SU-DHL-6 (cell line): Measurements from ENCODE around the gene DCXR.

Source experiments
- H2AFZ ChIP-seq: fragments of 200-600 bp; sonication (generic); 2 replicates; pipeline ENCODE4 v1.6.1; 2014; ENCODE audit warnings: low read depth, mild to moderate bottlenecking, moderate library complexity, mixed read lengths, antibody characterized with exemption, low read length; ENCODE audit not compliant: severe bottlenecking
- H3F3A ChIP-seq: fragments of 200-600 bp; shearing (Covaris generic); 2 replicates; pipeline ENCODE4 v1.6.0; 2016; ENCODE audit warnings: antibody characterized with exemption, mild to moderate bottlenecking; ENCODE audit not compliant: insufficient read depth
- H3K27ac ChIP-seq: fragments of 200-600 bp; sonication (generic); 2 replicates; pipeline ENCODE4 v1.5.1; 2016; ENCODE audit warnings: low read depth, mild to moderate bottlenecking, low read length, moderate library complexity, mixed read lengths
- H3K27me3 ChIP-seq: fragments of 200-600 bp; sonication (generic), shearing (Covaris generic); 2 replicates; pipeline ENCODE4 v1.6.0; 2014; ENCODE audit warnings: mild to moderate bottlenecking, low read length
- H3K36me3 ChIP-seq: fragments of 200-600 bp; sonication (generic); 2 replicates; pipeline ENCODE4 v1.6.1; 2014; ENCODE audit warnings: mild to moderate bottlenecking, low read length, mixed read lengths
- H3K4me2 ChIP-seq: fragments of 300-600, 200-600 bp; shearing (Covaris generic), sonication (generic); 2 replicates; pipeline ENCODE4 v1.6.0; 2014; ENCODE audit warnings: low read length, low read depth, mild to moderate bottlenecking; ENCODE audit not compliant: poor library complexity, severe bottlenecking
- H3K4me3 ChIP-seq: fragments of 200-600 bp; sonication (generic); 2 replicates; pipeline ENCODE4 v1.5.1; 2014; ENCODE audit warnings: antibody characterized with exemption, low read length, mild to moderate bottlenecking, mixed read lengths; ENCODE audit not compliant: insufficient read depth, poor library complexity, severe bottlenecking
- H3K79me2 ChIP-seq: fragments of 200-600 bp; sonication (generic); 2 replicates; pipeline ENCODE4 v1.6.1; 2014; ENCODE audit warnings: mild to moderate bottlenecking, low read length, moderate library complexity; ENCODE audit not compliant: insufficient read depth
- H3K9ac ChIP-seq: fragments of 200-600 bp; sonication (generic); 2 replicates; pipeline ENCODE4 v1.7.0; 2014; ENCODE audit warnings: mild to moderate bottlenecking, low read length
- H3K9me2 ChIP-seq: fragments of 200-600 bp; sonication (generic); replicated peaks from 2 replicates; pipeline ENCODE4 v1.6.1; 2014; ENCODE audit warnings: low read length; ENCODE audit not compliant: insufficient read depth
- H3K9me3 ChIP-seq: fragments of 200-600 bp; sonication (generic); 2 replicates; pipeline ENCODE4 v1.6.1; 2014; ENCODE audit warnings: low read length, mixed read lengths; ENCODE audit not compliant: insufficient read depth
- H4K20me1 ChIP-seq: fragments of 200-600 bp; sonication (generic); 2 replicates; pipeline ENCODE4 v1.6.1; 2014; ENCODE audit warnings: low read depth, mild to moderate bottlenecking, antibody characterized with exemption, low read length, moderate library complexity, mixed read lengths
- EZH2phosphoT487 ChIP-seq: fragments of 200-600 bp; sonication (generic), shearing (Covaris generic); conservative IDR thresholded peaks from 2 replicates; pipeline ENCODE4 v1.6.1; 2018; ENCODE audit warnings: mild to moderate bottlenecking, antibody characterized with exemption, low read length, moderate library complexity, mixed read lengths
- TF ChIP-seq, protein P1 (sequence below): fragments of 200-600 bp; sonication (generic); IDR thresholded peaks from one replicate; pipeline ENCODE4 v1.5.1; 2017; ENCODE audit warnings: antibody characterized with exemption, mild to moderate bottlenecking, low read length, moderate library complexity; ENCODE audit not compliant: insufficient read depth, poor library complexity, severe bottlenecking

Gene DCXR

DNA sequence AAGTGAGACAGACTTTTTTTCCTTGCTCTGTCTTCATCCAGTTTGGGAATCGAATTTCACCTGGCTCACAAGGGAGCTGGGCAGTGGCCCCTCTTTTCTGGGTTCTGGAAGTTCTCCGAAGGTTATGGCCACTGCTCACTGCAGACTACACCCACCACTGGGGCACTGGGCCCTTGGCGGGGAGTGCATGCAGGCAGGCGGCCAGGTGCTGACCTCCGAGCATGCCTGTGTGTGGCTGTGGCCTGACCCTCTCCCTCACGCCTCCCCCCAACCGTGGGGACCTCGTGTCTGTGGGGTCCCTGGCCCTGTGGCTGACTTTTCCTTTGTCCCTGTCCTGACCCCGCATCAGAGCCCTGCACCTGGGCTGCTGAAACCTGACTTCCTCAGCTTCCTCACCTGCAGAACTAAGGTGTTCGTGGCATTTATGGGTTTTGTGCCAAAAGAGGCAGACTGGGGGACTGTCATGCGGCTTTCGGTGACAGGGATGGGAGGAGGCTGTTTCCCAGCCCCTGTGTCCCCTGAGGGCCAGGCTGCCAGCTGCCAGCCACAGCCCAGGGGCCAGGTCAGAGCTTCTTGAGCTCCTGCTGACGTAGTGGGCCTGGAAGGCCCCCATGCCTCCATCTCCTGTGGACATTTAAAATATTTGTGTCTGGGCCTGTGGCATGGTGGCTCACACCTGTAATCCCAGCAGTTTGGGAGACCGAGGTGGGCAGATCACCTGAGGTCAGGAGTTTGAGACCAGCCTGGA lies 38.6 kb downstream of the DCXR start:
- no peak for TF ChIP-seq EZH2phosphoT487
- TF ChIP-seq, protein P1, sequence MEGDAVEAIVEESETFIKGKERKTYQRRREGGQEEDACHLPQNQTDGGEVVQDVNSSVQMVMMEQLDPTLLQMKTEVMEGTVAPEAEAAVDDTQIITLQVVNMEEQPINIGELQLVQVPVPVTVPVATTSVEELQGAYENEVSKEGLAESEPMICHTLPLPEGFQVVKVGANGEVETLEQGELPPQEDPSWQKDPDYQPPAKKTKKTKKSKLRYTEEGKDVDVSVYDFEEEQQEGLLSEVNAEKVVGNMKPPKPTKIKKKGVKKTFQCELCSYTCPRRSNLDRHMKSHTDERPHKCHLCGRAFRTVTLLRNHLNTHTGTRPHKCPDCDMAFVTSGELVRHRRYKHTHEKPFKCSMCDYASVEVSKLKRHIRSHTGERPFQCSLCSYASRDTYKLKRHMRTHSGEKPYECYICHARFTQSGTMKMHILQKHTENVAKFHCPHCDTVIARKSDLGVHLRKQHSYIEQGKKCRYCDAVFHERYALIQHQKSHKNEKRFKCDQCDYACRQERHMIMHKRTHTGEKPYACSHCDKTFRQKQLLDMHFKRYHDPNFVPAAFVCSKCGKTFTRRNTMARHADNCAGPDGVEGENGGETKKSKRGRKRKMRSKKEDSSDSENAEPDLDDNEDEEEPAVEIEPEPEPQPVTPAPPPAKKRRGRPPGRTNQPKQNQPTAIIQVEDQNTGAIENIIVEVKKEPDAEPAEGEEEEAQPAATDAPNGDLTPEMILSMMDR, result no peak
- Histone ChIP-seq H3K9me3 (no peaks in the 10 kb centered on the region), H3K4me3 (no peak overlapping the region), H3K79me2 (no peaks in the 10 kb centered on the region), H3F3A (no peaks in the 10 kb centered on the region), H3K27ac (no peak overlapping the region), H3K4me2 (no peak overlapping the region), H3K27me3 (no peaks in the 10 kb centered on the region), H4K20me1 (no peaks in the 10 kb centered on the region), H3K9me2 (no peaks in the 10 kb centered on the region), H3K36me3 (no peaks in the 10 kb centered on the region), H3K9ac (no peak overlapping the region), H2AFZ (no peak overlapping the region)

DNA sequence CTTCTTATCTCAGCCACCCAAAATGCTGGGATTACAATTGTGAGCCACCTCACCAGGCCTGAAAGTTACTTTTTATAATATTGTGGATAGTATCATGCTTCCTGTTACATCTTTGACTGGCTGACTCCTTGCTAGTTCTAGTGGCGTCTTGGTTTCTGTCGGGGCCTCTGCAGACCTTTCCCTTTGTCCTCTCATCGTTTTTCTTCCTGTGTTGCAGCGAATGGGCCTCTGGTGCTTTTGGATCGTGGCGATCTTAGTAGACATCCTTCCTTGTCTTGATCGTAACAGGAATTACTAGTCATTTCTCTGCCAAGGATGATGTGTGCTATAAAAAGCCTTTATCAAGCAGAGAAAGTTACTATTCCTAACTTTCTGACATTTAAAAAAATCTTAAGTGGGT lies 39.3 kb downstream of the DCXR start:
- no peaks in the 10 kb centered on the region for H3K79me2 ChIP-seq
- H3K9me2 ChIP-seq, result no peaks in the 10 kb centered on the region
- no peak overlapping the region for H3K9ac ChIP-seq
- H3K27me3 ChIP-seq, result no peaks in the 10 kb centered on the region
- no peak overlapping the region for H3K4me3 ChIP-seq
- H3K4me2 ChIP-seq, result no peak overlapping the region
- H3K27ac ChIP-seq, result no peak overlapping the region
- TF ChIP-seq, protein P1, result no peak
- no peak for TF ChIP-seq EZH2phosphoT487
- no peaks in the 10 kb centered on the region for H3F3A ChIP-seq
- no peaks in the 10 kb centered on the region for H3K9me3 ChIP-seq
- no peak overlapping the region for H2AFZ ChIP-seq
- no peaks in the 10 kb centered on the region for H4K20me1 ChIP-seq
- H3K36me3 ChIP-seq, result no peaks in the 10 kb centered on the region

DNA sequence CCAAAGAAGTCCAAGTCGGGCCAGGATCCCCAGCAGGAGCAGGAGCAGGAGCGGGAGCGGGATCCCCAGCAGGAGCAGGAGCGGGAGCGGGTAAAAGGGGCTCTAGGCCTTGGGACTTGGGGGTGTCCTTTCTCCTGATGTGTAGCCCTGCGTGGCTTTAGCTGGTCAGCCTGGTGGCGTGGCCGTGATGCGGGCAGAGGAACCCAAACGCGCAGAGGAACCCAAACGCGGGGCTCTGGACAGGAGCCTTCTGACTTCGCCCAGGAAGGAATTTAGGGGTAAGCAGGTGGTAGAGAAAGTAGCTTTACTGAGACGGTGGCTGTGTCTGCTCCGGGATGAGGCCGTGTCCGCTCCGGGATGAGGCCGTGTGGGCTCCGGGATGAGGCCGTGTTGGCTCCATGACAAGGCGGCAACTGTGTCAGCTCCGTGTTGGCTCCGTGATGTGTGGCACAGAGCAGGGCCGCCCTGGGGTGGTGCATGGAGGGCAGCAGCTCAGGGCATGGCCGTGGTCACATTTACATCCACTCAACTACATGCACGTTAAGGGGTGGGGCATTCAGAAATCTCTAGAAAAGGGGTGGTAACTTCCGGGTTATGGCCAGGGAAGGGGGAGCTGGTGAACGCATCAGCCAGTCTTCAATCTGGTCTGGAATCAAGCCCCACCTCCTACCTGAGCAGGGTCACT lies 40.6 kb downstream of the DCXR start:
- H2AFZ ChIP-seq, result no peak overlapping the region
- H4K20me1 ChIP-seq, result no peaks in the 10 kb centered on the region

More for the DNA sequence above, 40.6 kb downstream of the DCXR start:
- H3K27ac ChIP-seq, result no peak overlapping the region
- H3K9me2 ChIP-seq, result no peaks in the 10 kb centered on the region
- no peak overlapping the region for H3K4me2 ChIP-seq
- no peaks in the 10 kb centered on the region for H3K27me3 ChIP-seq
- no peaks in the 10 kb centered on the region for H3K9me3 ChIP-seq
- H3K36me3 ChIP-seq, result no peaks in the 10 kb centered on the region
- no peak overlapping the region for H3K4me3 ChIP-seq
- no peak for TF ChIP-seq EZH2phosphoT487
- TF ChIP-seq, protein P1, result no peak
- H3F3A ChIP-seq, result no peaks in the 10 kb centered on the region
- H3K79me2 ChIP-seq, result peaks cover 1% of the 10 kb centered on the region; the same call in 1 of the 2 replicates
- H3K9ac ChIP-seq, result no peak overlapping the region
